HG02938 (cell line): ENCODE data around the gene ZNF581.

ENCODE experiments used
- ATAC-seq: cut with Tn5 transposase; IDR thresholded peaks from one replicate; pipeline ENCODE4 v1.9.1; 2021; ENCODE audit warnings: mild to moderate bottlenecking, moderate library complexity; ENCODE audit not compliant: unreplicated experiment

ZNF581 gene

GRCh38 chr19:55625004-55625326, 18.5 kb upstream of the ZNF581 start:
- ATAC-seq: no peak

DNA sequence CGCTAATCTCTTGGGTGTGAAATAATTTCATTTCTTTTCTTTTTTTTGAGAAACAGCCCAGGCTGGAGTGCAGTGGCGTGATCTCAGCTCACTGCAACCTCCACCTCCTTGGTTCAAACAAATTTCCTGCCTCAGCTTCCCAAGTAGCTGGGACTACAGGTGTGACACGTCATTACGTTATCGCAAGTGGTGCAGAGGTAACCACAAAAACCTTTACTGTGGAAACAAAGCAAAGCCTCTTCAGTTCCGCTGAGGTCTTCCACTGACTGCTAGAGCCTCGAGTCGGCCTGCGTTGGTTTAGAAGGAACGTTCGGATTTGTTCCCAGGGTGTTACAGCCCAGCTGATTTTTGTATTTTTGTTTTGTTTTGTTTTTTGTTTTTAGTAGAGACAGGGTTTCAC, 17.1 kb upstream of the ZNF581 start:
- ATAC-seq: no peak

DNA sequence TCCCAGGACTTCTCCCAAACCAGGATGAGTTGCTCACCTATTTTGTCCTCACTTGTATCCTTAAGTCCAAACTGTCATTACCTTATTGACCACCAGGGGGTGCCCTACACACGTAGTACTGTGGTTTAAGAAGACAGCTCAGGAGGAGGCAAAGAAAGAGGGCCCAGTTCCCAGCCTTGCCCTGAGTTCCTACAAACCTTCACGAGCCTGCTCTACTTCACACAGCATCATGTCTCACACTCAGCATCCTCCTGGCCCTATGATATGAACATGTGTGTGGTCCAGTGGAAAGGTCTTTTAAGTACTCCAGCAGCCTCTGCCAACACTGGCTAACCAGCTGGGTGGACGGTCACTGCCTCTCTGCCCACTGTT, 11.0 kb upstream of the ZNF581 start:
- ATAC-seq: no peak

- no peak for ATAC-seq
Measured at GRCh38 chr19:55633861-55634260, 9.6 kb upstream of the ZNF581 start.

- no peak for ATAC-seq
Measured at GRCh38 chr19:55635334-55635717, 8.1 kb upstream of the ZNF581 start.

DNA sequence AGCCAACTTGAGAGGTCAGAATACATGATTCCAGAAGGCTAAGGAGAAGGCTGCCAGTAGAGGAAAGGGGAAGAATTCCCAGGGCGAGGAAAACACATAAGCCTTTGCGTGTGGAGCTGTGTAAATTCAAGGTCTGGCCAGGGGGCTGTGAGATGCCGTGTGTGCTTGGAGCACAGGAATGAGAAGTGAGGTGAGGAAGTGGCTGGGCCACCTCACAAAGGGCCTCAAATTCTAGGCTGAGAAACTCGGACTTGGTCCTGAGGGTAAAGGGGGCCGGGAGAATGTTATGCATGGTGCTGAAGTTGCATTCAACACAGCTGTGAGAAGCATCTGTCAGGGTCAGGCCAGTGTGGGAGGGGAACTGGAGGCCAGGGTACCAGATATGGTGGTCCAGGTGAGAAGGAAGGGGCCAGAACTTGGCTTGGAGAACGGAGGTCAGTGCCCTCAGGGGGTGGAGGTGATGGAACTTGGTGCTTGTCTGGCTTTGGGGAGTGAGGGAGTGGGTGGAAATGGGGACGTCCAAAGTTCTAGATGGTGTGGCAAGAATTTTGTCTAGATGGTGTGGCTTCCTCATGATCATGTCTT, 7.5 kb upstream of the ZNF581 start:
- ATAC-seq: no peak

GRCh38 chr19:55636723-55637122, 6.7 kb upstream of the ZNF581 start:
- no peak for ATAC-seq

DNA sequence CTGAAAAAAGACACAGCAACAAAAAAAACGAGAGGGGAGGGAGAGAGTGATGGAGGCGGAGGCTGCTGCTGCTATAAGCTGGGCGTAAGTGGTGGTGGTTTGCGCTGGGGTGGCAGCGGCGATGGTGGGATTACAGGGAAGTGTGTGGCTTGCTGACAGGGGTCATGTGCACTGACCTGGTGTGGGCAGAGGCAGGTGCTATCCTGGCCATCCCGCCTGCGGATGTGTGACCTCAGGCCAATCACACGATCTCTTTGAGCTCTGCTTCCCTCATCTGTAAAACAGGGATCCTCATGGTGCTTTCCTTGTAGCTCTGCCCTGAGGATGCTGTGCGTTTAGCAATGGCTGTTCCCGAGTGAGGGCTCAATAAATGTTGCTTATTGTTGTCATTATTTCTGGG, 5.9 kb upstream of the ZNF581 start:
- no peak for ATAC-seq

- ATAC-seq: no peak
Measured at GRCh38 chr19:55638864-55639359, 4.5 kb upstream of the ZNF581 start.

- ATAC-seq: no peak
Measured at GRCh38 chr19:55640043-55640576, 3.3 kb upstream of the ZNF581 start.

DNA sequence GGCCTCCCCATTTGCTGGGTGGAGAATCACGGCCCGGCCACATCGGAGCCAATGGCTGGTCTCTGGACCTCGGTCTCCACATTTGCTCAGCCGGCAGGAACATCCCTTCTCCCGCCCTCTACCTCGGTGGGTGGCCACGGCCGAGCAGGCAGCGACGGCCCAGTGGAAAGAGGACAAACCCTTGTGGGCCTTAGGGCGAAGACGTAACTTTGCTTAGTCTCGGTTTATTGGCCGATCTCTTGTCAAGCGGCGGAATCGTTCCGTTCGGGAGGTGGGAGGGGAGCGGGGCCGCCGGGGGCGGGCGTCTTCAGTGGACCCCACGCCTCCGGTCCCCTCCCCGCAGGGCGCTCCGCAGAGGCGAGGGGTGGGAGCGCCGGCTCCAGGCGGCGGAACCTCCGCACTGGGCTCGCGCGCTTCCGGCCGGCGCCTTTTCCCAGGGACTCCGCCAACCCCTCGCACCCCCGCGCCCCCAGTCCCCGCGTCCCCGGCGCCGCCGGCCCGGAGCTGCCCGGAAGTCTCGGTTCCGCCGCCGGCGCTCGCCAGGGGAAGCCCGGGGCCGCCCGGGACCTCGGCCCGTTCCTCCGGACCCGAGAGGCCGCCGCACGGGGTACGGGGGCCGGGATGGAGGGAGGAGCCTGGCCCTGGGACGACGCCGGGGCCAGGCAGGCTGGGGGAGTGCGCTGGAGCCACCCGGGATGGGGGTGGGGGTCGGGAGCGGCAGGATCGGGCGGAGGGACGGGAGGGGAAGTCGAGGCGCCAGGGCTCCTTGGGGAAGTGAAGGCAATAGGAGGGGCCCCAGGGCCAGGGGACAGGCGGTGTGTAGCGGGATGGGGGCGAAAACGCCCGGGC, 2.6 kb upstream of the ZNF581 start, which contains the start of gene ZNF580:
TSS of gene ZNF580 (plus strand) at position 426 of the 849 bp plus-strand sequence. CDS start 1,507 bp downstream, outside the sequence.
- ATAC-seq: no peak

- ATAC-seq: no peak
Measured at GRCh38 chr19:55641426-55642152, 1.9 kb upstream of the ZNF581 start.

- ATAC-seq: no peak
Measured at GRCh38 chr19:55642153-55643002, 1.1 kb upstream of the ZNF581 start.

DNA sequence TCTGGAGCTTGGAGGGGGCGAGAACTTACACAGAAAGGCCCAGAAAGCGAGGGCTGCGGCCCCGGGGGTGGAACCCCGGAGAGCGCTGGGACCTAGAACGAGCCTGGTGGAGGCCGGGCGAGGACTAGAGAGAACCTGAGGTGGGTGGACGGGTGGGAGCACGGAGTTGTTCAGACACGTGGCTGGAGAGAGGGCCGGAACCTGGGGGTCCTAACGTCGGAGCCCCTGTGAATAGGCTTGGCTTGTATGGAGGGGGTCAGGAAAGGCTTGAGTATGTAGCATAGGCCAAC, 383 bp downstream of the ZNF581 start:
- no peak for ATAC-seq

GRCh38 chr19:55644191-55644833, 863 bp downstream of the ZNF581 start:
- ATAC-seq: no peak

DNA sequence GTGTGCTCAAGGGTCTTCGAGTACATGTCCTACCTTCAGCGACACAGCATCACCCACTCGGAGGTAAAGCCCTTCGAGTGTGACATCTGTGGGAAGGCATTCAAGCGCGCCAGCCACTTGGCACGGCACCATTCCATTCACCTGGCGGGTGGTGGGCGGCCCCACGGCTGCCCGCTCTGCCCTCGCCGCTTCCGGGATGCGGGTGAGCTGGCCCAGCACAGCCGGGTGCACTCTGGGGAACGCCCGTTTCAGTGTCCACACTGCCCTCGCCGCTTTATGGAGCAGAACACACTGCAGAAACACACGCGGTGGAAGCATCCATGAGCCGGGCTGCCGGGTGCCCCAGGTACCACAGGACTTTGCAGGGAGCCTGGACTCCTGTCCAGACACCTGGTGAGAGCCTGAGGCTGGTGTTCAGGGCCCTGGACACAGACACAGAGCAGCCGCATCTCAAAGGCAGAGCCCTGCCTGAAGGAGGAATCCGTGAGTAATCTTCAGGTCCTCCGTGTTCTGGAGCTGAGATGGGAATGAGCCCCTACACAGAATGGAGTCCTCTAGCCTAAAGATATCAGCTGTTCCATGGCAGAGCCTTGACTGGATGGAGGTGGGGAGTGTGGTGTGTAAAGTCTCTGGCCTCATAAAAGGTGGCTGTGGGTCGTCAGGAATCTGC, 1.5 kb downstream of the ZNF581 start:
- ATAC-seq: no peak

DNA sequence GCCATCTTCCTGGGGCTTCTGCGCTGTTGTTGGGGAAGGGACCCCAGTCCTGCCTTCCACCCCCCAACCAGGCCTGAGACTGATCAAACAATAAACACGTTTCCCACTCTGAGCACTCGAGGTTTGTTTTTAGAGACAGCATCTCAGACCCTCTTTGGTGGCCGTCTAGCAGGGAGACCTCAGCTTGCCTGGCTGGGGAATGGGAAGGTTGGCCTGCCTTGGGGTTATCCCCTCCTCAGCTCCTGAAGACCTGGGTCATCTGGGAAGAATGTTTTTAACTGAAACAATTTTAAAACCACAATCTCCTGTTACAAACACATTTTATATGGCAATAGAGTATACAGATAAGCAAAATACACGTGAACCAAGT, 2.0 kb downstream of the ZNF581 start:
- no peak for ATAC-seq

- ATAC-seq: no peak
Measured at GRCh38 chr19:55646889-55647731, 3.7 kb downstream of the ZNF581 start.
